Amniotic epithelial cell (primary cell): Measurements from ENCODE around the gene IGFL3.
"Not testable (repeated sequence)": the region's sequence is repeated elsewhere in the genome, so short reads cannot be mapped to it uniquely, and the experiment has no call there.

Source experiments
- DNase-seq: peaks from one replicate; pipeline ENCODE4 v3.0.0-alpha.2; 2010; ENCODE audit warnings: low read depth

Gene IGFL3

GRCh38 chr19:46124638-46125115 is at the start of gene IGFL3:
IGFL3 (minus strand) TSS chr19:46124688; CDS start chr19:46124649, 39 bp downstream.
- peak; percentile 55 for DNase-seq

DNA sequence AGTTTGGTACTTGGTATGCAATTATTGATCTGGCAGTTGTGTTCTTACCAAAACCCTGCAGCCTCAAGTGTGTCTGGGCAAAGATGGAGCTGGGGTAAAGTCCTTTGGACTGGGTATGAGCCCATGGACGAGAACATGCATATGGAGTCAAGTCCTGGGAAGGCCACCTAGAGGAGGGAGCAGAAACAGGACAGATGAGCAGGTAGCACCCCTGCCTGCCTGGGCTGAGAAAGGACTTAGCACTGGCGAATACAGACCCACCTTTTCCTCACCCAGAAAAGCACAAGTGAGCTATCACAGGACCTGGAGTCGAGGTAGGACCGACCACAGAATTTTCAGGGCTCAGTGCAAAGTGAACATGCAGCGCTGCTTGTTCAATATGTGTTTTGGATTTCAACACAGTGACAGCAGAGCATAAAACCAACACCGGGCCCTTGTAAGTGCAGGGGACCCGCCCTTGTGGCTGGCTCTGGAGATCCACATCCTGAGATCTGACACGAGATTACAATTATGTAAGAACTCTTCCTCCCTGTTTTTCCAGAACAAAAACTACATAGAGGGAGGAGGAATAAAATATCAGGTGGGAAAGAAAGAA is 49.5 kb upstream of the IGFL3 start:
- no peak for DNase-seq

DNA sequence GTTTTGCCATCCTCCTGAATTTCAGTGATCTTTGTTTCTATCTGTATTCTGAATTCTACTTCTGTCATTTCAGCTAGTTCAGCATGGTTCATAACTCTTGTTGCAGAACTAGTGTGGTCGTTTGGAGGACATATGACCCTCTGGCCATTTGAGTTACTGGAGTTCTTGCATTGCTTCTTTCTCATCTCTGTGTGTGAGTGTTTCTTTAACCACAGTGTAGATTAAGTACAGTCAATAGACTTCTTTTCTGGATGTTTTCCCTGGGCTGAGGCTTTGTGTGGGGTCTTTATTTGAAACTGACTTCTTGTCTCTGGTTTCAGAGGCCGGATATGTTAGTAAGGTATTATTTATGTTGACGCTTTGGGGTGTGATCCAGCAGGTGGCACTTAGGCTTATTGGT is 38.2 kb upstream of the IGFL3 start:
- DNase-seq: no peak

GRCh38 chr19:46161642-46162257 is 37.3 kb upstream of the IGFL3 start:
- not testable (repeated sequence) for DNase-seq

- no peak for DNase-seq
Measured at GRCh38 chr19:46160233-46160775, 35.8 kb upstream of the IGFL3 start.

DNA sequence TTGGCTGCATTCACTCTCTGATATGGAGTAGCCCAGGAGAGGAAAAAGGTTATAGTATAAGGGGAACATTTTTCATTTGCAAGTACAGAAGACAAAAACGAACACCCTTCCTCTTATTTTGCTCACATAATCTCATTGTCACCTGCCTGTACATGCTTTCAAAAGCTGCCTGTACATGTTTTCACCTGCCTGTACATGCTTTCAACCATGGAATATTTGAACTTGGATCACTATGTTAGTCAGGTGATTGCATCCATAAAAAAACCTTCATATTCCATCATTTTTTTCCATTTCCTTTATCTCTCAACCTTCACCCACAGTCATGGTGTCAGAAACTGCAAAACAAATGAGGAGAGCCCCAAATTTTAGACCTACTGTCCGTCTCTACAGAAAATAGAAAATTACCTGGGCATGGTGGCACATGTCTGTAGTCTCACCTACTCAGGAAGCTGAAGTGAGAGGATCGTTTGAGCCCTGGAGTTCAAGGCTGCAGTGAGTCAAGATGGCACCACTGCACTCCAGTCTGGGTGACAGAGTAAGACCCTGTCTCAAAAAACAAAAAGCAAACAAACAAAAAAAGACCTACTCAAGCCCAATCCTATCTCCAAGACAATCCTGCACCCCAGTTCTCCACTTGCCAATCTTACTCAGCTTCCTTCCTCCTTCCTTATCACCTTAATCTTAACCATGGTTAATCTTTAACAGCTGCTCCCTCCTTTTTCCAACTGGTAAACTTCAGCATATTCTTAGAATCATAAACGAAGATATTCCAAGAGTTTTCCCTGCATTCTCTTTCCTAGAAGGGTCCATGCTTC is 35.1 kb upstream of the IGFL3 start:
- DNase-seq: no peak

DNA sequence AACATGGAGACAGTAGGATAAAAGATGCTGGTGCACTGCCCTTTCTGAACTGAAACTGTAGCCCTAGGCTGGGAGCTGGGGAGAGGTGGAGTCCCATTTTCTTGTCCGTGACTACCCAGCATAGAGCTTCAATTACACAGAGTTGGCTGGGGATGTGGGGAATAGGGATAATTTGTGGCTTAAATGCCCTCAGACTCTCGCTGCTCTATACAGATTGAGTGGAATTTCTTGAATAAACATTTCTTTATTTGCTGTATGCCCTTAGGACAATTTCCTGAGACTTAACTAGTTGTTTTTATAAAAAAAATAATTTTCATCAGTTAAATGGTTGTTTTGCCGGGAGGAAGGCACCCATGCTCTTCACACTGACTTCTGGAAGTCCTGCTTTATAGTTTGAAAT is 30.7 kb upstream of the IGFL3 start:
- no peak for DNase-seq

- no peak for DNase-seq
Measured at GRCh38 chr19:46150606-46151005, 26.1 kb upstream of the IGFL3 start.

DNA sequence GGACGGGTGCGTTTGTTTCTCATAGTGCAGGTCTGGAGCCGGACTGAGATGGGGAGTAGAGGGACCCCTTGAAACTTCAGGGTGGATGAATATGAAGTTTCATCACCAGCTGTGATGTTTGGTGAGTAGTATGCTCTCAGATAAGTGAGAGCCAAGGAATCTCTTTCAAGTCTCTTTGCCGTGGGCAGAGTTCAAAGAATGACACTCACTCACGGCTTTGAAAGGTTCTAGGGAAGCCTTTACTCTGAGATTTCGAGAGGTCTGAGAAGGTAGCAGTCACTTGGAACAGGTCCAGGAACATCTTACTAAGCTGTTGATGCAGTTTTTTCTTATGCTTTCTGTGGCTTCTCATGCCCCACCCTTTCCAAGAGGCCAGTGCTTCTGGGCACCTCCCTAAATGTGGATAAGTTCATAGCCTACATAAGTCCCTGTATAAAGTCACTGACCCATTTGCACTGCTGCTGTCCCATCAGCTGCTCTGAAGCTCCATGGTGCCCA is 23.4 kb upstream of the IGFL3 start, which contains the start of gene IGFL2:
TSS of gene IGFL2 (plus strand) at position 448 of the 498 bp plus-strand sequence. CDS start at position 489, 41 bp downstream.
- peak; percentile 62 for DNase-seq

- no peak for DNase-seq
Measured at GRCh38 chr19:46147166-46147740, 22.8 kb upstream of the IGFL3 start.

DNA sequence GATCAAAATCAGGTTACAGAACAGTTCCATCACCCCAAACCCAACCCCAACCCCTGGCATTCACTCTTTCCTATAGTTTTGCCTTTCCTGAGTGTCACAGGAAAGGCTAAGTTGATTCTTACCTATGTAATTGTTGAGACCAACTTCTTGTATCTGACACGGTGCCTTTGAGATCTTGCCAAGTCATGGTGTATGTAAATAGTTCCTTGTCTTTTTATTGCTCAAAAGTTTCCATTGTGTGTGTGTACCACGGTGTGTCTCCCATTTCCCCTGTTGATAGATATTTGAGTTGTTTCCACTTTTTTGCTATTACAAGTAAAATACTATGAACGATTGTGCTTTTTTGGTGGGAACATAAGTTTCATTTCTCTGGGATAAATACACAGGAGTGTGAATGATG is 20.3 kb upstream of the IGFL3 start:
- DNase-seq: no peak

GRCh38 chr19:46142294-46142693 is 17.8 kb upstream of the IGFL3 start:
- no peak for DNase-seq

DNA sequence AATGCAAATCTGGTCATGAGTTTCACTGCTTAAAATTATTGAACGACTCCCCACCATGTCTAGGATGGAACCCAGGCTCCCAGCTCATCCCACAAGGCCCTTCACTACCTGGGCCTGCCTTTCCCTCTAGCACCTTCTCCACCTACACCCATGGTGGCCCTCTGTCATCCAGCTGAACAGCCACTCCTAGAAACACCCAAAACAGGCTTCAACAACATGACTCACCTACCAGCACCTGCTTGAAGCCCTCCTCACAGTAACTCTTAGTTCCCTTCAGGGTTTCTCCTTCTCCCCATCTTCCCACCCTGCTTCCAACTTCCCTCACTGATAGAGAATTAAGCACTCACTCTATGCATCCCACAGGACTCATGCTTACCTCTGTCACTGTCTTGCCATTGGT is 16.9 kb upstream of the IGFL3 start:
- no peak for DNase-seq

DNA sequence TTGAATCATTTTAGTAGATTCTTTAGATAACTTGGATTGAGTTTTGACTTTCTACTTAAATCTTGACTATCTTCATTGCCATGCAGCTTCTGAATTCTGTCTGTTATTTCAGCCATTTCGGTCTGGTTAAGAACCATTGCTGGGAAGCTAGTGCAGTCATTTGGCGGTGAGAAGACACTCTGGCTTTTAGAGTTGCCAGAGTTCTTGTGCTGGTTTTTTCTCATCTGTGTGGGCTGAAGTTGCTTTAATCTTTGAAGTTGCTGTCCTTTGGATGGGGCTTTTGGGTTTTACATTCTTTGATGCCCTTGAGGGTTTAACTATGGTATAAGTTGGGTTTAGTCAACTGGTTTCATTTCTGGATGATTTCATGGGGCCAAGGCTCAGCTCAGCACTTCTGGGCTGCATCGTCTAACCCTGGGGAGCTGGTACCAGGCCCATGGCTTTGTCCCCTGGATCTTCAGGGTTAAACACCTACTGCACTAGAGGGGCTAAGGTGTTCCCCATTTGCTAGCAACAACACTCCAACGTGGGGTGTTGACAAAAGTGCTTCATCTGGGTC is 13.5 kb upstream of the IGFL3 start:
- no peak for DNase-seq

- peak; percentile 75 for DNase-seq
Measured at GRCh38 chr19:46134527-46134926, 10.0 kb upstream of the IGFL3 start.

DNA sequence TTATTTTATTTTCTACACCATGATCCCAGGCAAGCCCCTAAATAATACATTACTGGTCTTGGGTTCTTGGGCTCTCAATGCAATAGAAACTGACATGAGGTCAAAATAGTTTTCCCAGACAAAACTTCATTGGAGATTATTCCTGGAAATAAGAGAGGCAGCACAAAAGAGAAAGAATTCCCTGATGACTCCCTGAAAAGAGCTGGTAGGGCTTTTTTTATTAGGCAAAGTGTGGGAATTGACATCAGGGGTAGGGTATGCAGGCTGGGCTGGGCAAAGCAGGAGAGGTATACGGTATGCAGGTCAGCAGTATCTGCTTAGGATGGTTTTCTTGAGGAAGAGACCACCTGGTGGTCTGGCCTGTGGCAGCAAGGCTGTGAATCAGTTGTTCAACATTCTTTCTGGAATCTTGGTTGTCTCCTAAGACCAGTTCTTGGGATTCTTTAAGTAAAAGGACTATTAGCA is 9.3 kb upstream of the IGFL3 start:
- no peak for DNase-seq

DNA sequence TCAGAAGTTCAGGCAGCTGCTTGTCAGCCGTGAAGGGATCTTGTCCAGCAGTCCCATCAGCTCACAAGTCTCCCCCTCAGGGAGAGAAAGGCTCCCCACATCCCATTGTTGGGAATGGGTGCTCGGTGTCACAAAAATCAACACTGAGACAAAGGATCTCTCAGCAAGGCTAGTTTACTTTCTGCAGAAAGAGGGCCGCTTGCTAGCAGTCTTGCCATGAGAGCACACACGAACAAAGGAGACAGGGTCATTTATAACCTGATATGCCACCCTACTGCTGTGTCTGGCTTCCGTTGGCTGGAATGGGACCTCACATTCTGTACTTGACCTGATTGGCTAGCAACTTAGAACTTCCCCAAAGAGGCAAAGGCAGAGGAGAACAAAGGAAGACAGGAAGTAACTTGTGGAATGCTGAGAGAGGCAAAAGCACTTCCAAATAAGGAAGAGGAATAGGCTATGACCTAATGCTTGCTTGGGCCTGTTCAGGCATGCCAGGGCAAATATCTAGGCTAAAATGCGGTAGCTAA is 8.7 kb upstream of the IGFL3 start:
- DNase-seq: peak; percentile 90

GRCh38 chr19:46132508-46133100 is 8.1 kb upstream of the IGFL3 start:
- no peak for DNase-seq

DNA sequence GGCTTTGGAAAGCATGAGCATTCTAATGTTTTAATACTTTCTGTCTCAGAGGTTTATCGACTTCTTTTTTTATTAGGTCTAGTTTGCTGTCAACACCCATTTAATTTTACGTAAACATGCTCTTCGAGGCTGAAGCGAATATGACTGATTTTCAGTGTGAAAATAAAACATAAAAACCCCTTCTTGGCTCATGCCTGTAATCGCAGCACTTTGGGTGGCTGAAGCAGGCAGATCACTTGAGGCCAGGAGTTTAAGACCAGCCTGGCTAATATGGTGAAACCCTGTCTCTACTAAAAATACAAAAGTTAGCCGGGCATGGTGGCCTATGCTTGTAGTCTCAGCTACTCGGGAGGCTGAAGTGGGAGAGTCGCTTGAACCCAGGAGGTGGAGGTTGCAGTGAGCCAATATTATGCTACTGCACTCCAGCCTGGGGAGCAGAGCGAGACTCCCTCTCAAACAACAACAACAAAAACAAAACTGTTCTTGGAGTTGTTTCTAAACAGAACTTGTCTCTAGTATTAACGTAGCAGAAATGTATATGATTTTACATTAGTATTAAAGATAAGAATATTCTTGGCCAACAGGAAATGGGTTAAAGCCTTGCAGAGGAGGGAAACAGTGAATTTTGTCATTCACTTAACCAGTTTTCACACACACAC is 7.1 kb upstream of the IGFL3 start:
- no peak for DNase-seq

- DNase-seq: no peak
Measured at GRCh38 chr19:46126086-46126580, 1.6 kb upstream of the IGFL3 start.
